HG03139 (cell line): ENCODE data around the gene BTBD3.

Source experiments
- ATAC-seq: cut with Tn5 transposase; IDR thresholded peaks from one replicate; pipeline ENCODE4 v1.9.1; 2021; ENCODE audit not compliant: unreplicated experiment

The BTBD3 gene

DNA sequence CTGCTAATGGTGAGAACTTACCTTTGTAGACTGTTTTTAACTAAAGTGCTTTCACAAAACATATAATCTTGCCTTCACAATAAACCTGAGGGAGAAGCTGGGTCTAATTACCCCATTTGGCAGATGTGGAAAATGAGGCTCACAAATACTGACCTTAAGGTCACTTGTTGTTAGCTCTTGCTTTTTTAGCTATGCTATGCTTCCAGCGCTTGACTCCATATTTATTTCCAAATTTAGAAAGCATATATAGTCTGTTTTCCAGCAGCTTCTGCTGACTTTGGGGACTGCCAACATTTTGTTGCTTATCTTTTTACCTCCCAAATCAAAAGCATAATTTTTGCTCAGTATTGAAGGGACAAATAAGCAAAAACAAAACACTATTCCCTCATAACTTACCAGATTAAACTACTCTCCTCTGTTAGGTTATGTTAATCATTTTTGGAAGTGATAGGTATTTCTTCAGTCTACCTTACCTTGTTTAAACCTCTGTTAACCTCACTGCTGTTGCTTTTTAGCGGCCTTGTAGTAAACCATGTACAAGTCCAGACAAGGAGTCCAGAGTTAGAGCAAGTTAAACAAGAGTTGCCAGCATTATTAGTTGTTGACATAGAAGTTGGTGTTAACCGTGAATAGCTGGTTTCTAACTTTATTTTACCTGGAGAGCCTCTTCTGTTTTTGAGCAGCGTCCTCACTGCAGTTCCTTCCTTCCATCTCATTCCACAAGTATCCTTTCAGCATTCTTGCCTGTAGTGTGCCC is 4.9 kb upstream of the BTBD3 start:
- ATAC-seq: no peak

- ATAC-seq: no peak
These were observed 725 bp downstream of the BTBD3 start for GRCh38 chr20:11918391-11918845.

DNA sequence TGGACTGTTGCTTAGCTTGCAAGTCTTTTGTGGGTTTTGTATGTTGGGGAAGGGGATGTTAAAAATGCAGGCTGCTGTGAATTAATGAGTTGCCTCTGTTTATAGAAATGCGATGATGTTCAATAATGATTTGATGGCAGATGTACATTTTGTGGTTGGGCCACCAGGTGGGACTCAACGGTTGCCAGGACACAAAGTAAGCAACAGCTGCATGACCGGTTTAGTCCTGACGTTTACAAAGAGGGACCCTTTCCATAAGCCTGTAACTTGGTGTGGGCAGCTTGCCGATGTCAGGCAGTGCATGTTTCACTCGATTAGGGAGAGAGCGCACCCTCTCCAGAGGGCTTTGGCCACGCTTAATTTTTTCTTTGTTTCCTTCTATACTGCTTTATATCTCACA is 1.3 kb downstream of the BTBD3 start:
- no peak for ATAC-seq

- ATAC-seq: no peak
These were observed 1.9 kb downstream of the BTBD3 start for GRCh38 chr20:11919581-11919980.

DNA sequence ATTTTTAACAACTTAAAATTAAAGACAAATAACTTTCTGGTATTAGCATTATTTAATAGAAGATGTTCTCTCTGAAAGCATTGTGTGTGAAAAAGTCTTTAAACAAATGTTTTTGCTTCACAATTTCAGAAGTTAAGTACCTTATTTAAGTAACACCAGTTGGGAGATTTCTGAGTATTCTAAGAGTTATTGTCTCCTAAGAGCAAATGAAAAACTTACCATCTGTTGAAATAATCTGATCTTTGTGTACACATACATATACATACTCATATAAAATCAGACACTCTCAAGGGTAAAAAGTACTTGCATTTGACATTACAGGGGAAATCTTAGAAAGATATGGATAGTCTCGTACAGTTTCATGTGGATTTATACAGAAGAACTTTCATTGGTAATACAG is 2.4 kb downstream of the BTBD3 start:
- no peak for ATAC-seq

- ATAC-seq: no peak
These were observed 3.6 kb downstream of the BTBD3 start for GRCh38 chr20:11921321-11921720.

DNA sequence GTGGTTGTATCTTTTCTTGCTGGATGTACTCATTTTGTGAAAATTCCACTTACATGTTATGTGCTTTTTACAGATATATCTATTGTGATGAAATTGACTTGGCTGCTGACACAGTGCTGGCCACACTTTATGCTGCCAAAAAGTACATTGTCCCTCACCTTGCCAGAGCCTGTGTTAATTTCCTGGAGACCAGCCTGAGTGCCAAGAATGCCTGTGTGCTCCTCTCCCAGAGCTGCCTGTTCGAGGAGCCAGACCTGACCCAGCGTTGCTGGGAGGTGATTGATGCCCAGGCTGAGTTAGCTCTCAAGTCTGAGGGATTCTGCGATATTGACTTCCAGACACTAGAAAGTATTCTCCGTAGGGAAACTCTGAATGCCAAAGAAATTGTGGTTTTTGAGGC is 4.9 kb downstream of the BTBD3 start:
- ATAC-seq: no peak

DNA sequence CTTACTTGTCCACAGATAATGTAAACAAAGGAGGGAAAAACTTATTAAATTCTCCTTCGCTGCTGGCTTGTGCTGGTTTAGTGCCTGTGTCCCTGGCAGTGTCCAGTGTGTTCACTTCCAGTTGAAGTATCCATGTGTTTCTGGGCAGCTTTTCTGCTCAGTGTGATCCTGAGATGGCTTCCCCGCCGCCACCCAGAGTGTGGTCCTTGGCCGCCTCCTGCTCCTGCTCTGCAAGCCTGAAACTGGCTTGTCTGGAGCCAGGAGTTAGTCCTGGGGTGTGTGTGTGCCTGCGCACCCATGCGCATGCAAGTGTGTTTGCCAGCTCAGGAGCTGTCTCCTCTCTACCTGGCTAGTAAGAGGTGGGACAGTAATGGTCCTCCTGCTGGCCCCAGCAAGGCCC is 7.2 kb downstream of the BTBD3 start:
- no peak for ATAC-seq

DNA sequence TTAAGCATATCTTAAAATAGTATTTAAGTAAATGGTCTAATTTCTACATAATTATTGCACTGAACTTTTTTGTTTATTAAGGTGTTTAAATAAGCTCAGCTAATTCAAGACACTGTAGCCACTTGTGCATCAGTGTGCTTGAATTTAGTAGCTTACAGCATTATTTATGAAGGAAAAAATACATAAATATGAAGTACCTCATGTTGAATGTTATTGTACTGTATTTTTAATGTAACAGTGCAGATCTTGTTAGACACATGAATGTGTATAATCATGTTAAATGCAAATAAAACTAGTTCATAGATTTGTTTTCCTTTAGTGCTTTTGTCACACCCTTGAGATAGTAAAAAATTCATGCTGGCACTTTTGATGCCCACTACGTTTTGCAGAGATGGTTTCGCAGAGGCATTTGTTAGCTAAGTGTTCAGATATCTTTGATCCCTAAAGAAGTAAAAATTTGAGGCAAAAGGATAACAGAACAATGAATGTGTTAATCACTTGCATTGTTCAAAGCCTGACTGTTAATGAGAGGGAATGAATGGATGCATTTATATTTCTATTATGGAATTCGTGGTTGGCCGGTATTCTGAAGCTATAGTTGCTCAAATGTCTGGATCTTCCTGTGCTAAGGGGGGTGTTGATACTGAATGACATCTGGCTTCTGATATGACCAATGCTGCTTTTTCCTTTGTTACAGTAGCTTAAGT is 8.8 kb downstream of the BTBD3 start:
- ATAC-seq: no peak

DNA sequence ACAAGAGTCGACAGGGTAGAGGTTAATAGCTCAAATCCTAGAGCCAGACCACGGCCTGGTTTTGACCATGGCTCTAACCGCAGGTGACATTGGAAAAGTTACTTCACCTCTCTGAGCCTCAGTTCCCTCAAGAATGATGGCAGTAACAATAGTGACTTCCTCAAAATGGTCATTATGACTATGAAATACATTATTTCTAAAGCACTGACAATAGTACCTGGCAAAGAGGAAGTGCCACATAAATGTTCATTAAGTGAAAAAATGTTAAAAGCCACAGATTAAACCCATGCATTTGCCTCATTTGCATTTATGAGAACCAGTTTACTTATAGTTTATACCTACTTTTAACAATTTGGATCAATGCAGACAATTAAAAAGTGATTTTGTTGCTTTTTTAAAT is 12.3 kb downstream of the BTBD3 start:
- no peak for ATAC-seq

GRCh38 chr20:11935212-11936154 is 17.8 kb downstream of the BTBD3 start:
- no peak for ATAC-seq

- ATAC-seq: no peak
These were observed 18.5 kb downstream of the BTBD3 start for GRCh38 chr20:11936157-11936556.

GRCh38 chr20:11937230-11937629 is 19.5 kb downstream of the BTBD3 start:
- no peak for ATAC-seq

- ATAC-seq: no peak
These were observed 24.0 kb downstream of the BTBD3 start for GRCh38 chr20:11941593-11942246.

DNA sequence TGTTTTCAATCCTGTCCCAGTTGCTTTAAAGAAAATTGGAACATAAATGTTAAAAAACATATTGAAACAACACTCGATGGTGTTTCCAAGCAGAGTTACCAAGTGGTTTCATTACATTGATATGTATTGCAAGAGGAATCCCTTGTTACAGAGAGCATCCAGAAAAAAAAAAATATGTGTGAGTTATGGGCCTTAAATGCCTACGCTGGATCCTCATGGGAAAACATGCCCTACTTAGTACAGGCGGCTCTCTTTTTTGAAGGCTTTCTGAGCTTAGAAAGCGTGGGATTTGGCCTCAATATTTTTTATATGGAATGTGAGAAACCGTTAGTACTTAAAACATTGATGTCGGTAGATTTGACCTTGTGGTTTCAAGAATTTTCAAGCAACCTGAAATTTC is 26.1 kb downstream of the BTBD3 start:
- no peak for ATAC-seq

GRCh38 chr20:11948806-11949205 is 31.1 kb downstream of the BTBD3 start:
- no peak for ATAC-seq

DNA sequence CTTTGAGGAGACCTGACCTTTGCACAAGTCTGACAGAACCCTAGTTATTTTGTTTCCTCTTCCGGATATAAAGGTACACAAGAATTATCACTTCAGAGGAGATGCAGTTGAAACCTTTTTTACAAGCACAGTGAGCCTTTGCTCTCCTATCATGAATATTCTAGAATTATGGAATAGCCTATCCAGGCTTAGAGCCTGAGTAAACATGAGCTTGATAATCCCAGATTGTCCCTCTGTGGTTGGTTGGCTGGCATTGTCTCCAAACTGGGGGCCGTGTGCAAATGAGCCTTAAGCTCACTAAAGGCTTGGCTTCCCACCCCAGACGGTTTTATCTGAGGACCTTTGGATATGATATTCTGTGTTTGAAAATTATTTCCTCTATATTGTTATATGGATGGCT is 32.0 kb downstream of the BTBD3 start:
- no peak for ATAC-seq

DNA sequence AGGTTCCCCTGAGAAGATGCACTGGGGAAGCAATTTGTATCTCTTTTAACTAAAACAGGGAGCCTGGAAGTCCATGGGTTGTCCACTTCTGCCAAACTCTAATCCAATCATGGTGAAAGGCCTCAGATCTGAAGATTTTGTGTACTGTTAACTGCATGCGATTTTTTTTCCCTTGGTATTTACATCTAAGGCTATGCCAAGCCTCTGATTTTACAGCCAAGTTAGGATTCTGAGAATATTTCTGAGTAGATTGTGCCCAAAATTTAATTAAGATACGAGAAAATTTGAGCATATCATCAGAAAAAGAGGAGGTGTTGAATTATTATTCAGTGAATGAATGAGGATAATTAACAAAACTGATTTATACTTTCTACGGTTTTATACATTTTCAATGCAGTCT is 34.0 kb downstream of the BTBD3 start:
- no peak for ATAC-seq

GRCh38 chr20:11952639-11953038 is 34.9 kb downstream of the BTBD3 start:
- ATAC-seq: no peak

- no peak for ATAC-seq
These were observed 40.2 kb downstream of the BTBD3 start for GRCh38 chr20:11957911-11958310.

- ATAC-seq: no peak
These were observed 41.2 kb downstream of the BTBD3 start for GRCh38 chr20:11958855-11959254.
